ENCODE results near the gene RFXAP.

The RFXAP gene

GRCh38 chr13:36866232-36866631, 47.2 kb downstream of the RFXAP start:
- Histone ChIP-seq H2BK12ac (ENCODE audit: low read length) (no peak overlapping the region), H3K4me1 (ENCODE audit: control insufficient read depth in 1 of 2, insufficient read depth in 2 of 2, low read length in 2 of 2) (peaks cover 3% of the 10 kb centered on the region in 2 experiments), H4K12ac (ENCODE audit: low read depth, low read length) (no peak overlapping the region), H3K27me3 (ENCODE audit: insufficient read depth, low read length) (no peaks in the 10 kb centered on the region), H3K23ac (ENCODE audit: low read length) (no peak overlapping the region), H3K4ac (ENCODE audit: low read depth, low read length) (no peak overlapping the region), H3K27ac (ENCODE audit: low read depth, low read length) (no peak overlapping the region), H4K91ac (ENCODE audit: low read depth, low read length) (no peak overlapping the region), H2BK5ac (ENCODE audit: low read depth, low read length, poor library complexity) (no peak overlapping the region), H3K36me3 (ENCODE audit: control insufficient read depth in 1 of 2, insufficient read depth in 2 of 2, low read length in 2 of 2) (peaks cover 6 to 27% of the 10 kb centered on the region in 2 experiments), H3K14ac (ENCODE audit: low read length) (no peak overlapping the region), H2BK120ac (ENCODE audit: insufficient read depth, low read length, poor library complexity) (no peak overlapping the region), H3K4me3 (ENCODE audit: low read depth, low read length) (no peak overlapping the region), H3K79me2 (ENCODE audit: control insufficient read depth, insufficient read depth, low read length, poor library complexity) (no peaks in the 10 kb centered on the region), H3K4me2 (ENCODE audit: low read length) (no peak overlapping the region), H2AK5ac (ENCODE audit: low read length) (no peak overlapping the region), H3K18ac (ENCODE audit: low read length) (no peak overlapping the region), H3K79me1 (ENCODE audit: low read length) (peaks cover 2% of the 10 kb centered on the region), H2AFZ (ENCODE audit: insufficient read depth, low read length, poor library complexity) (no peak overlapping the region), H4K8ac (ENCODE audit: low read depth, low read length) (no peak overlapping the region), H3K9ac (ENCODE audit: low read length) (no peak overlapping the region), H3K9me3 (ENCODE audit: insufficient read depth, low read depth, low read length) (no peaks in the 10 kb centered on the region)
- no peak for DNase-seq

- H3K18ac ChIP-seq (ENCODE audit: low read length) = no peak overlapping the region
- no peak overlapping the region for H3K4me2 ChIP-seq (ENCODE audit: low read length)
- no peak overlapping the region for H4K12ac ChIP-seq (ENCODE audit: low read depth, low read length)
- H3K79me1 ChIP-seq (ENCODE audit: low read length) = peaks cover 2% of the 10 kb centered on the region
- no peaks in the 10 kb centered on the region for H3K27me3 ChIP-seq (ENCODE audit: insufficient read depth, low read length)
- H2BK5ac ChIP-seq (ENCODE audit: low read depth, low read length, poor library complexity) = no peak overlapping the region
- H3K23ac ChIP-seq (ENCODE audit: low read length) = no peak overlapping the region
- peaks cover 9 to 28% of the 10 kb centered on the region in 2 experiments for H3K36me3 ChIP-seq (ENCODE audit: control insufficient read depth in 1 of 2, insufficient read depth in 2 of 2, low read length in 2 of 2)
- H2AK5ac ChIP-seq (ENCODE audit: low read length) = no peak overlapping the region
- no peak overlapping the region for H4K8ac ChIP-seq (ENCODE audit: low read depth, low read length)
- no peaks in the 10 kb centered on the region for H3K4me1 ChIP-seq (ENCODE audit: control insufficient read depth in 1 of 2, insufficient read depth in 2 of 2, low read length in 2 of 2)
- H2BK12ac ChIP-seq (ENCODE audit: low read length) = no peak overlapping the region
- H3K14ac ChIP-seq (ENCODE audit: low read length) = no peak overlapping the region
- no peaks in the 10 kb centered on the region for H3K79me2 ChIP-seq (ENCODE audit: control insufficient read depth, insufficient read depth, low read length, poor library complexity)
- no peak overlapping the region for H2AFZ ChIP-seq (ENCODE audit: insufficient read depth, low read length, poor library complexity)
- no peak overlapping the region for H3K9ac ChIP-seq (ENCODE audit: low read length)
- no peak overlapping the region for H4K91ac ChIP-seq (ENCODE audit: low read depth, low read length)
- WGBS (ENCODE audit: extremely low coverage, insufficient coverage, insufficient read length) = no CpG with 5 or more reads among the region's 1 CpG
- H2BK120ac ChIP-seq (ENCODE audit: insufficient read depth, low read length, poor library complexity) = no peak overlapping the region
- no peak overlapping the region for H3K27ac ChIP-seq (ENCODE audit: low read depth, low read length)
- H3K4me3 ChIP-seq (ENCODE audit: low read depth, low read length) = no peak overlapping the region
- no peaks in the 10 kb centered on the region for H3K9me3 ChIP-seq (ENCODE audit: insufficient read depth, low read depth, low read length)
- DNase-seq = no peak
- H3K4ac ChIP-seq (ENCODE audit: low read depth, low read length) = no peak overlapping the region
These were observed 51.1 kb downstream of the RFXAP start for GRCh38 chr13:36870050-36870692.

GRCh38 chr13:36872621-36873020, 53.6 kb downstream of the RFXAP start:
- Histone ChIP-seq H3K36me3 (ENCODE audit: control insufficient read depth in 1 of 2, insufficient read depth in 2 of 2, low read length in 2 of 2) (peaks cover 3 to 20% of the 10 kb centered on the region in 2 experiments), H3K9me3 (ENCODE audit: insufficient read depth, low read depth, low read length) (no peaks in the 10 kb centered on the region), H3K23ac (ENCODE audit: low read length) (no peak overlapping the region), H4K12ac (ENCODE audit: low read depth, low read length) (no peak overlapping the region), H2AFZ (ENCODE audit: insufficient read depth, low read length, poor library complexity) (no peak overlapping the region), H2BK5ac (ENCODE audit: low read depth, low read length, poor library complexity) (no peak overlapping the region), H3K4me1 (ENCODE audit: control insufficient read depth in 1 of 2, insufficient read depth in 2 of 2, low read length in 2 of 2) (no peaks in the 10 kb centered on the region), H3K4me3 (ENCODE audit: low read depth, low read length) (no peak overlapping the region), H4K8ac (ENCODE audit: low read depth, low read length) (no peak overlapping the region), H3K27ac (ENCODE audit: low read depth, low read length) (no peak overlapping the region), H3K18ac (ENCODE audit: low read length) (no peak overlapping the region), H3K9ac (ENCODE audit: low read length) (no peak overlapping the region), H2BK12ac (ENCODE audit: low read length) (no peak overlapping the region), H2BK120ac (ENCODE audit: insufficient read depth, low read length, poor library complexity) (no peak overlapping the region), H3K4me2 (ENCODE audit: low read length) (no peak overlapping the region), H3K14ac (ENCODE audit: low read length) (no peak overlapping the region), H4K91ac (ENCODE audit: low read depth, low read length) (no peak overlapping the region), H3K27me3 (ENCODE audit: insufficient read depth, low read length) (no peaks in the 10 kb centered on the region), H2AK5ac (ENCODE audit: low read length) (no peak overlapping the region), H3K79me1 (ENCODE audit: low read length) (no peaks in the 10 kb centered on the region), H3K4ac (ENCODE audit: low read depth, low read length) (no peak overlapping the region), H3K79me2 (ENCODE audit: control insufficient read depth, insufficient read depth, low read length, poor library complexity) (no peaks in the 10 kb centered on the region)
- no CpG with 5 or more reads among the region's 10 CpGs for WGBS (ENCODE audit: extremely low coverage, insufficient coverage, insufficient read length)
- DNase-seq = no peak

GRCh38 chr13:36875431-36875830, 56.4 kb downstream of the RFXAP start:
- Histone ChIP-seq H3K27me3 (ENCODE audit: insufficient read depth, low read length) (no peaks in the 10 kb centered on the region), H3K4me3 (ENCODE audit: low read depth, low read length) (no peak overlapping the region), H4K91ac (ENCODE audit: low read depth, low read length) (no peak overlapping the region), H3K4me1 (ENCODE audit: control insufficient read depth in 1 of 2, insufficient read depth in 2 of 2, low read length in 2 of 2) (no peaks in the 10 kb centered on the region), H2BK120ac (ENCODE audit: insufficient read depth, low read length, poor library complexity) (no peak overlapping the region), H3K4me2 (ENCODE audit: low read length) (no peak overlapping the region), H3K23ac (ENCODE audit: low read length) (no peak overlapping the region), H4K8ac (ENCODE audit: low read depth, low read length) (no peak overlapping the region), H3K79me2 (ENCODE audit: control insufficient read depth, insufficient read depth, low read length, poor library complexity) (no peaks in the 10 kb centered on the region), H2AK5ac (ENCODE audit: low read length) (no peak overlapping the region), H3K27ac (ENCODE audit: low read depth, low read length) (no peak overlapping the region), H4K12ac (ENCODE audit: low read depth, low read length) (no peak overlapping the region), H2AFZ (ENCODE audit: insufficient read depth, low read length, poor library complexity) (no peak overlapping the region), H3K4ac (ENCODE audit: low read depth, low read length) (no peak overlapping the region), H3K18ac (ENCODE audit: low read length) (no peak overlapping the region), H2BK5ac (ENCODE audit: low read depth, low read length, poor library complexity) (no peak overlapping the region), H3K79me1 (ENCODE audit: low read length) (no peaks in the 10 kb centered on the region), H3K9ac (ENCODE audit: low read length) (no peak overlapping the region), H3K36me3 (ENCODE audit: control insufficient read depth in 1 of 2, insufficient read depth in 2 of 2, low read length in 2 of 2) (peaks cover 10 to 33% of the 10 kb centered on the region in 2 experiments), H2BK12ac (ENCODE audit: low read length) (no peak overlapping the region), H3K9me3 (ENCODE audit: insufficient read depth, low read depth, low read length) (no peaks in the 10 kb centered on the region), H3K14ac (ENCODE audit: low read length) (no peak overlapping the region)
- DNase-seq = no peak
- no CpG with 5 or more reads among the region's 4 CpGs for WGBS (ENCODE audit: extremely low coverage, insufficient coverage, insufficient read length)
